ENCODE results near the gene TPPP2. TPM values are rescaled to one million over a fixed set of nuclear protein-coding genes. Genes with fewer than 3 reads are reported as not detected.

Gene TPPP2
- total and polyA plus RNA-seq, 8 donors = 0.62 TPM; not detected in 7

GRCh38 chr14:21015312-21015711, 14.7 kb upstream of the TPPP2 start:
- TF ChIP-seq POLR2A (IDR thresholded peaks at IDR 0.05) (no peak), CTCF (IDR thresholded peaks at IDR 0.05) (no peak), POLR2AphosphoS5 (IDR thresholded peaks at IDR 0.05) (no peak), EP300 (IDR thresholded peaks at IDR 0.05) (no peak)
- Histone ChIP-seq H3K27me3 (no peaks in the 10 kb centered on the region), H3K4me3 (no peak overlapping the region), H3K4me1 (peaks cover 0 to 11% (median 3%) of the 10 kb centered on the region in 4 donors), H3K36me3 (peaks cover 22 to 39% (median 37%) of the 10 kb centered on the region in 4 donors), H3K9me3 (no peaks in the 10 kb centered on the region), H3K27ac (no peak overlapping the region)
- WGBS, 5 donors = 59 to 79% (median 73%) methylated on average over 6 of the region's 6 CpGs
- intact Hi-C loops (cut with DNase I; ENCODE audit: low total_unique reads) = loop anchor here (10.0 kb wide), 1 partner anchor 69 kb away; no protein-coding TSS in a partner anchor
- no peak for DNase-seq

- no peak for DNase-seq
- Histone ChIP-seq H3K27ac (no peak overlapping the region), H3K9me3 (no peaks in the 10 kb centered on the region), H3K4me3 (no peak overlapping the region), H3K36me3 (peaks cover 32 to 51% (median 50%) of the 10 kb centered on the region in 4 donors), H3K27me3 (no peaks in the 10 kb centered on the region), H3K4me1 (peaks cover 0 to 24% (median 3%) of the 10 kb centered on the region in 4 donors)
- TF ChIP-seq POLR2AphosphoS5 (IDR thresholded peaks at IDR 0.05) (no peak), POLR2A (IDR thresholded peaks at IDR 0.05) (no peak), EP300 (IDR thresholded peaks at IDR 0.05) (no peak), CTCF (IDR thresholded peaks at IDR 0.05) (no peak)
- intact Hi-C loops (cut with DNase I; ENCODE audit: low total_unique reads) = loop anchor here (10.0 kb wide), 1 partner anchor 68 kb away; no protein-coding TSS in a partner anchor
- 60 to 73% (median 72%) methylated on average over 9 of the region's 9 CpGs for WGBS, 5 donors
These were observed 13.4 kb upstream of the TPPP2 start for GRCh38 chr14:21016413-21017190.

- intact Hi-C loops (cut with DNase I; ENCODE audit: low total_unique reads) = loop anchor here (10.0 kb wide), 1 partner anchor 67 kb away; no protein-coding TSS in a partner anchor
- Histone ChIP-seq H3K4me1 (peaks cover 0 to 31% (median 5%) of the 10 kb centered on the region in 4 donors), H3K36me3 (peaks cover 34 to 59% (median 57%) of the 10 kb centered on the region in 4 donors), H3K9me3 (no peaks in the 10 kb centered on the region), H3K27me3 (no peaks in the 10 kb centered on the region), H3K27ac (no peak overlapping the region), H3K4me3 (no peak overlapping the region)
- WGBS, 5 donors = 77 to 81% (median 79%) methylated on average over 28 of the region's 28 CpGs
- TF ChIP-seq POLR2A (IDR thresholded peaks at IDR 0.05) (no peak), CTCF (IDR thresholded peaks at IDR 0.05) (no peak), POLR2AphosphoS5 (IDR thresholded peaks at IDR 0.05) (no peak), EP300 (IDR thresholded peaks at IDR 0.05) (no peak)
- no peak for DNase-seq
These were observed 12.3 kb upstream of the TPPP2 start for GRCh38 chr14:21017528-21018245.

GRCh38 chr14:21018286-21018685, 11.7 kb upstream of the TPPP2 start:
- Histone ChIP-seq H3K27me3 (no peaks in the 10 kb centered on the region), H3K9me3 (no peaks in the 10 kb centered on the region), H3K27ac (no peak overlapping the region), H3K36me3 (peaks cover 34 to 59% (median 57%) of the 10 kb centered on the region in 4 donors), H3K4me1 (peaks cover 0 to 37% (median 10%) of the 10 kb centered on the region in 4 donors), H3K4me3 (no peak overlapping the region)
- intact Hi-C loops (cut with DNase I; ENCODE audit: low total_unique reads) = loop anchor here (10.0 kb wide), 1 partner anchor 67 kb away; no protein-coding TSS in a partner anchor
- TF ChIP-seq POLR2AphosphoS5 (IDR thresholded peaks at IDR 0.05) (no peak), EP300 (IDR thresholded peaks at IDR 0.05) (no peak), POLR2A (IDR thresholded peaks at IDR 0.05) (no peak), CTCF (IDR thresholded peaks at IDR 0.05) (no peak)
- DNase-seq = no peak
- WGBS, 5 donors = 76 to 86% (median 82%) methylated on average over 5 to 7 of the region's 7 CpGs
